Measurements from ENCODE around the gene BSN.

The BSN gene

GRCh38 chr3:49681543-49681942 is 127.3 kb downstream of the BSN start:
- TF ChIP-seq REST (IDR thresholded peaks at IDR 0.05; ENCODE audit: insufficient read depth in 1 of 2, low read depth in 2 of 2, low read length in 2 of 2) = no peak
- TF ChIP-seq POLR2AphosphoS5 (IDR thresholded peaks at IDR 0.05; ENCODE audit: low read depth, low read length) = no peak
- TF ChIP-seq TAF1 (IDR thresholded peaks at IDR 0.05; ENCODE audit: borderline replicate concordance, insufficient read depth, low read length) = no peak
- no peak for TF ChIP-seq SIN3A (IDR thresholded peaks at IDR 0.05; ENCODE audit: borderline replicate concordance, insufficient read depth, low read length)
- no peak for TF ChIP-seq FOXP2 (optimal IDR thresholded peaks at IDR 0.05; ENCODE audit: borderline replicate concordance, extremely low read depth, extremely low read length, insufficient read depth)

GRCh38 chr3:49683162-49683561 is 128.9 kb downstream of the BSN start:
- no peak for TF ChIP-seq FOXP2 (optimal IDR thresholded peaks at IDR 0.05; ENCODE audit: borderline replicate concordance, extremely low read depth, extremely low read length, insufficient read depth)
- TF ChIP-seq POLR2AphosphoS5 (IDR thresholded peaks at IDR 0.05; ENCODE audit: low read depth, low read length) = no peak
- TF ChIP-seq REST (IDR thresholded peaks at IDR 0.05; ENCODE audit: insufficient read depth in 1 of 2, low read depth in 2 of 2, low read length in 2 of 2) = no peak
- TF ChIP-seq SIN3A (IDR thresholded peaks at IDR 0.05; ENCODE audit: borderline replicate concordance, insufficient read depth, low read length) = no peak
- no peak for TF ChIP-seq TAF1 (IDR thresholded peaks at IDR 0.05; ENCODE audit: borderline replicate concordance, insufficient read depth, low read length)

GRCh38 chr3:49689046-49689907 is 135.0 kb downstream of the BSN start, which contains the start of the genes MST1 and RNF123:
MST1 (minus strand) TSS chr3:49689474; CDS start chr3:49688691, 783 bp downstream.
RNF123 (plus strand) TSS chr3:49689557; CDS start chr3:49691166, 1,609 bp downstream.
- TF ChIP-seq SIN3A (IDR thresholded peaks at IDR 0.05; ENCODE audit: borderline replicate concordance, insufficient read depth, low read length) (peak; percentile 58; the same call in 1 of the 2 replicates), TAF1 (IDR thresholded peaks at IDR 0.05; ENCODE audit: borderline replicate concordance, insufficient read depth, low read length) (peak; percentile 62; the same call in 1 of the 2 replicates), FOXP2 (optimal IDR thresholded peaks at IDR 0.05; ENCODE audit: borderline replicate concordance, extremely low read depth, extremely low read length, insufficient read depth) (no peak), REST (IDR thresholded peaks at IDR 0.05; ENCODE audit: insufficient read depth in 1 of 2, low read depth in 2 of 2, low read length in 2 of 2) (peak in 1 of 2 experiments; percentile 55; a peak in 1 of 4 replicates), POLR2AphosphoS5 (IDR thresholded peaks at IDR 0.05; ENCODE audit: low read depth, low read length) (peak; percentile 78)

GRCh38 chr3:49689908-49690624 is 135.8 kb downstream of the BSN start:
- 0 out of 4 replicates have a peak, but pooled peaks of 1 of the 2 experiments have one; percentile 50 for TF ChIP-seq REST (IDR thresholded peaks at IDR 0.05; ENCODE audit: insufficient read depth in 1 of 2, low read depth in 2 of 2, low read length in 2 of 2)
